CD4-positive, CD25-positive, alpha-beta regulatory T cell (primary cell): ENCODE results near the gene SLC24A3. TPM values are rescaled to one million over a fixed set of nuclear protein-coding genes. Genes with fewer than 3 reads are reported as not detected.

ENCODE experiments used
- ATAC-seq, 2 donors: fragments of 150-1000 bp; cut with Tn5 transposase; one replicate each; pipeline ENCODE4 v1.10.0; 2021; ENCODE audit warnings: low read depth in 2 of 2, moderate number of reproducible peaks in 2 of 2, moderate library complexity in 1 of 2
- DNase-seq, 3 donors: peaks; one replicate each; pipeline versions ENCODE4 v3.0.0 to v3.0.0-alpha.2; 2012 to 2022; ENCODE audit warnings: mixed read lengths in 1 of 3
- H3K27ac ChIP-seq: one replicate; pipeline ENCODE4 v1.7.0; 2013; ENCODE audit warnings: mild to moderate bottlenecking, low read length; ENCODE audit not compliant: insufficient read depth, poor library complexity, severe bottlenecking
- H3K27me3 ChIP-seq: one replicate; pipeline ENCODE4 v1.7.0; 2013; ENCODE audit warnings: low read length; ENCODE audit not compliant: control insufficient read depth, insufficient read depth
- H3K36me3 ChIP-seq: one replicate; pipeline ENCODE4 v1.7.0; 2013; ENCODE audit warnings: mild to moderate bottlenecking, low read length, moderate library complexity; ENCODE audit not compliant: control insufficient read depth, insufficient read depth
- H3K4me1 ChIP-seq: 2 replicates; pipeline ENCODE4 v1.7.0; 2013; ENCODE audit warnings: mild to moderate bottlenecking, low read length; ENCODE audit not compliant: insufficient read depth, control insufficient read depth, poor library complexity, severe bottlenecking
- H3K4me3 ChIP-seq: one replicate; pipeline ENCODE4 v1.7.0; 2013; ENCODE audit warnings: low read depth, mild to moderate bottlenecking, low read length, moderate library complexity
- H3K9me3 ChIP-seq, 2 experiments: 1 replicate in 1 of 2; 2 replicates in 1 of 2; pipeline ENCODE4 v1.7.0; 2013; ENCODE audit warnings: low read length in 2 of 2, mild to moderate bottlenecking in 1 of 2, moderate library complexity in 1 of 2; ENCODE audit not compliant: control insufficient read depth in 2 of 2
- H3K27ac Mint-ChIP-seq, 3 donors: one replicate each; pipeline ENCODE4 v1.8.0; 2020 to 2022; ENCODE audit warnings: mild to moderate bottlenecking in 3 of 3, mixed read lengths in 3 of 3, moderate library complexity in 2 of 3
- H3K27me3 Mint-ChIP-seq: one replicate; pipeline ENCODE4 v1.8.0; 2022; ENCODE audit warnings: mild to moderate bottlenecking, mixed read lengths
- H3K36me3 Mint-ChIP-seq: one replicate; pipeline ENCODE4 v1.8.0; 2020; ENCODE audit warnings: mixed read lengths
- H3K4me1 Mint-ChIP-seq, 4 donors: one replicate each; pipeline ENCODE4 v1.8.0; 2020 to 2022; ENCODE audit warnings: mixed read lengths in 4 of 4, mild to moderate bottlenecking in 1 of 4
- H3K4me3 Mint-ChIP-seq, 4 donors: one replicate each; pipeline ENCODE4 v1.8.0; 2020 to 2022; ENCODE audit warnings: mild to moderate bottlenecking in 4 of 4, mixed read lengths in 4 of 4, moderate library complexity in 3 of 4
- H3K9me3 Mint-ChIP-seq, 7 donors: one replicate each; pipeline ENCODE4 v1.8.0; 2020 to 2022; ENCODE audit warnings: mixed read lengths in 7 of 7, mild to moderate bottlenecking in 3 of 7, moderate library complexity in 2 of 7
- polyA plus RNA-seq, 4 donors: library from polyadenylated mRNA; unstranded; fragments of 300-500 nt; fragmentation: Illumina TruSeq; gene quantifications; one replicate each; pipeline ENCODE4 v1.2.3, GENCODE V29; 2021
- total RNA-seq: library from RNA; stranded (reverse); gene quantifications from one replicate; pipeline ENCODE4 v1.2.3, GENCODE V29; 2022

Gene SLC24A3
- total and polyA plus RNA-seq, 5 donors from 2014 or later, result 0.25 TPM; not detected in 4

DNA sequence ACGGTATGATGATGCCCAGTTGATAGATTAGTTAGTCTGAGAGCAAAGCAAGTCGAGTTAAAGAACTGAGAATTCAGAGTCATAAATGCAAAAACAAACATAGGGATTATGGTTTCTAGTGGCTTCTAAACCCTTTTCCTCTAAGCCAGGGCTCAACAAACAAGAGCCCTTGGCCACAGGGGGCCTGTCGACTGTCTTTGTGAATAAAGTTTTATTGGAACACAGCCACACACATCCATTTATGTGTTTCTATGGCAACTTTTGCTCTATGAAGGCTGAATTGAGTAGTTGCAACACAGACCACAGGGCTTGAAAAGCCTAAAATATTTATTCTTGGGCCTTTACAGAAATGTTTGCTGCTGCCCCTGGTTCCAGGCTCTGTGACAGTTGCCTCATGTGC, 76.2 kb downstream of the SLC24A3 start:
- H3K4me1 ChIP-seq, result no peaks in the 10 kb centered on the region
- H3K4me1 Mint-ChIP-seq, result no peaks in the 10 kb centered on the region
- no peaks in the 10 kb centered on the region for H3K36me3 ChIP-seq
- H3K9me3 ChIP-seq, result peaks cover 0 to 2% of the 10 kb centered on the region in 2 experiments
- DNase-seq (no peak), ATAC-seq (no peak)
- no peak overlapping the region for H3K27ac ChIP-seq
- no peak overlapping the region for H3K4me3 Mint-ChIP-seq
- H3K27me3 ChIP-seq, result no peaks in the 10 kb centered on the region
- no peak overlapping the region for H3K4me3 ChIP-seq
- H3K36me3 Mint-ChIP-seq, result no peaks in the 10 kb centered on the region
- H3K27ac Mint-ChIP-seq, result no peak overlapping the region
- no peaks in the 10 kb centered on the region for H3K27me3 Mint-ChIP-seq
- H3K9me3 Mint-ChIP-seq, result no peaks in the 10 kb centered on the region

DNA sequence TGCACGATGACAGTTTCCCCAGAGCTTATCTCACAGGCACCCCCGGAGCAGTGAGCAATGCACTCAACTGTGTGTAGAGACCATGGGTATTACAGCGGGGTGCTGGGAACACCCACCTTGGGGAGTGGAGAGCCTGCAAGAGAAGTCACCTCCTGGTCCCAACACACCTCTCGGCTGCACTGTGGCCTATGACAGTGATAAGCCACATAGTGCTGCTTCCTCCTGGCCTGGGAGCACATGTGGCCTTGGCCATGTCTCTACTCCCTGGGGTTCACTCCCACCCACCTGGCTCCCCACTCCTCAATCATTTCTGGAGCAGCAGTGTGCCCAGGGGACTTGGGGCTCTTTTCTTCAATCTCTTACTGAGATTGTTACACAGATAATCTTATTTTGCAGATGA, 77.0 kb downstream of the SLC24A3 start:
- no peak overlapping the region for H3K27ac Mint-ChIP-seq
- H3K36me3 Mint-ChIP-seq, result no peaks in the 10 kb centered on the region
- H3K4me3 ChIP-seq, result no peak overlapping the region
- no peaks in the 10 kb centered on the region for H3K36me3 ChIP-seq
- DNase-seq, result no peak
- H3K9me3 ChIP-seq, result peaks cover 0 to 2% of the 10 kb centered on the region in 2 experiments
- ATAC-seq, result no peak
- H3K27me3 Mint-ChIP-seq, result no peaks in the 10 kb centered on the region
- no peak overlapping the region for H3K4me3 Mint-ChIP-seq
- H3K4me1 ChIP-seq, result no peaks in the 10 kb centered on the region
- no peak overlapping the region for H3K27ac ChIP-seq
- no peaks in the 10 kb centered on the region for H3K9me3 Mint-ChIP-seq
- H3K27me3 ChIP-seq, result no peaks in the 10 kb centered on the region
- no peaks in the 10 kb centered on the region for H3K4me1 Mint-ChIP-seq

DNA sequence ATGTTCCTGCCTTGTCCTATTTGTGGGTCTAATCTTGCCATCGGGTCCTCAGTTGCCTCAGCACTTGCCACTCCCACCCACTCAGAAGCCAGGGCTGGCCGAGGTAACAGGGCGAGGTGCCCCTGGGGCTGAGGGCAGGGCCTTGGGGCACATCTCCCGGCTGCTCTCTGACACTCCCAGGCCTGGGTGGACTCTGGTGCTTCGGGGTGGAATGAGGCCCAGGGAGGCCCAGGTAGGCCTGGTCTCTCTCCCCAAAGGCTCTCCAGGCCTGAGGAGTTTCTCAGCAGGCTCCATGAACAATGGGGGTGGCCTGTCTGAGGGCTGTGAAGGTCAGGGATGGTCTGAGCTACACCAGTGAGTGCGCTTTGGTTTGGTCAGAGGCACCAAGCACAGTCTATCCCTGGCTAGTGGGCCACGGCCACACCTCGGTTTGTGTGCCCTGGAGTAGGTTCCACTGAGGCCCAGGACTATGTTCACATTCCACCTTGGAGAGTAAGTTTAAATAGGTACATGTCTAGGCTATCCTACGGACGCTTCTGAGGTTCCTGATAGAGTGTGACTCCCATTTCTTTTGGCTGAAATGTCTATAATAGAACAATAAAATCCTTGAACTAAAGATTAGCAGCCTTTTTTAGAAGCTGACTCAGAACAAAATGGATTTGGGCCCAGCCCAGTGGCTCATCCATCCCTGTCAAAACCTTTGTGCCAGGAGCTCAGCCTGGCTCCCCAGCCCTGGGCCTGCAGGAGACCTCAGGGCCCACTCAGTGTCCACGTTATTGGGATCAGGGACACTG, 78.8 kb downstream of the SLC24A3 start:
- H3K4me1 ChIP-seq, result no peaks in the 10 kb centered on the region
- Mint-ChIP-seq H3K9me3 (peaks cover 0 to under 1% (median 0%) of the 10 kb centered on the region in 7 donors), H3K27me3 (no peaks in the 10 kb centered on the region), H3K27ac (no peak overlapping the region), H3K4me1 (no peaks in the 10 kb centered on the region), H3K4me3 (no peak overlapping the region), H3K36me3 (no peaks in the 10 kb centered on the region)
- no peak for ATAC-seq
- no peak for DNase-seq
- no peak overlapping the region for H3K27ac ChIP-seq
- H3K36me3 ChIP-seq, result no peaks in the 10 kb centered on the region
- no peak overlapping the region for H3K4me3 ChIP-seq
- H3K27me3 ChIP-seq, result no peaks in the 10 kb centered on the region
- H3K9me3 ChIP-seq, result peaks cover 0 to 2% of the 10 kb centered on the region in 2 experiments

DNA sequence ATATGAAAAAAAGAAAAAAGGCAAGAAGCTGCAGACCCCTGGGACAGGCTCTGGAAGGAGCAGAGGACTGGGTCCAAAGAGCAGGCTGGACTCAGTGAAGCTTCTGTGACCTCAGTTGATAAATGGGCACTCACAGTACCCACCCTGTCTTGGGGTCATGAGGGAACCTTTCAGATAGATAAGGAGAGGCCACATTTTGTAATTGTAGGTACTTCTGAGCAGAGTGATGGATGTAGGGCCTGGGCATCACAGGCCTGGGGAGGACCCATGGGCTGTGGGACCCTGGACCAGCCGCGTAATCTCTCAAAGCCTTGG, 79.3 kb downstream of the SLC24A3 start:
- no peak overlapping the region for H3K4me3 ChIP-seq
- H3K27me3 Mint-ChIP-seq, result no peaks in the 10 kb centered on the region
- no peak overlapping the region for H3K27ac Mint-ChIP-seq
- ATAC-seq, result no peak
- H3K4me3 Mint-ChIP-seq, result no peak overlapping the region
- no peaks in the 10 kb centered on the region for H3K36me3 Mint-ChIP-seq
- no peaks in the 10 kb centered on the region for H3K36me3 ChIP-seq
- peaks cover 0 to 2% (median 0%) of the 10 kb centered on the region in 7 donors for H3K9me3 Mint-ChIP-seq
- H3K4me1 ChIP-seq, result no peaks in the 10 kb centered on the region
- H3K4me1 Mint-ChIP-seq, result no peaks in the 10 kb centered on the region
- no peaks in the 10 kb centered on the region for H3K27me3 ChIP-seq
- DNase-seq, result no peak
- peaks cover 0 to 2% of the 10 kb centered on the region in 2 experiments for H3K9me3 ChIP-seq
- no peak overlapping the region for H3K27ac ChIP-seq

DNA sequence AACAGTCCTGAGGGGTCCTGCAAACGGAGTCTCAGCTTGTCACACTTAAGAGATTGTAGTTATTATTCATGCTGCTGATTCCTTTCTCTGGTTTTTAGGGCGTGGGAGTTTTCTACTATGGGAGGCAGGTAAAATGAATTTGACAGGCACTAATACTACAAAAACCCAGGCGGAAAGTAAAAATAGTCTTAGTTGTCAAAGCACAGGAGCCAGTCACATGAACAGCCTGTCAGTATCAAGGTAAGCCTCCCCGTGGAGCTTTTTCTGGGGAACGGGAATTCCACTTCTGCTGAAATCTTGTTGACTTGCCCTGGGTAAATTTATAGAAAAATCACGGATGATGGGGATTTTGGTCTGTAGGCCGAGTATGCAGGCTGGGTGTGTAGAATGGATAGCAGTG, 79.8 kb downstream of the SLC24A3 start:
- Mint-ChIP-seq H3K27me3 (no peaks in the 10 kb centered on the region), H3K36me3 (no peaks in the 10 kb centered on the region), H3K4me1 (no peaks in the 10 kb centered on the region), H3K4me3 (no peak overlapping the region), H3K27ac (no peak overlapping the region), H3K9me3 (peaks cover 0 to 2% (median 0%) of the 10 kb centered on the region in 7 donors)
- Histone ChIP-seq H3K36me3 (no peaks in the 10 kb centered on the region), H3K27me3 (no peaks in the 10 kb centered on the region), H3K4me3 (no peak overlapping the region), H3K4me1 (no peaks in the 10 kb centered on the region), H3K9me3 (no peaks in the 10 kb centered on the region), H3K27ac (no peak overlapping the region)
- DNase-seq, result no peak
- no peak for ATAC-seq

DNA sequence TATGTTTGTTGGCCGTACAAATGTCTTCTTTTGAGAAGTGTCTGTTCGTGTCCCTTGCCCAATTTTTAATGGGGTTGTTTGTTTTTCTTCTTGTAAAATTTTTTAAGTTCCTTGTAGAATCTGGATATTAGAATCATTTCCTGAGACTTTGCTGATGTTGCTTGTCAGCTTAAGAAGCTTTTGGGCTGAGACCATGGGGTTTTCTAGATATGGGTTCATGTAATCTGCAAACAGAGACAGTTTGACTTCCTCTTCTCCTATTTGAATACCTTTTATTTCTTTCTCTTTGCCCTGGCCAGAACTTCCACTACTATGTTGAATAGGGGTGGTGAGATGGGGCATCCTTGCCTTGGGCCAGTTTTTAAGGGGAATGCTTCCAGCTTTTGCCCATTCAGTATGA, 82.6 kb downstream of the SLC24A3 start:
- Histone ChIP-seq H3K4me3 (no peak overlapping the region), H3K36me3 (no peaks in the 10 kb centered on the region), H3K4me1 (no peaks in the 10 kb centered on the region), H3K27me3 (no peaks in the 10 kb centered on the region), H3K27ac (no peak overlapping the region), H3K9me3 (no peaks in the 10 kb centered on the region)
- Mint-ChIP-seq H3K4me3 (no peak overlapping the region), H3K27ac (no peak overlapping the region), H3K9me3 (peaks cover 0 to 2% (median 2%) of the 10 kb centered on the region in 7 donors), H3K27me3 (no peaks in the 10 kb centered on the region), H3K36me3 (no peaks in the 10 kb centered on the region), H3K4me1 (no peaks in the 10 kb centered on the region)
- DNase-seq (no peak), ATAC-seq (no peak)

DNA sequence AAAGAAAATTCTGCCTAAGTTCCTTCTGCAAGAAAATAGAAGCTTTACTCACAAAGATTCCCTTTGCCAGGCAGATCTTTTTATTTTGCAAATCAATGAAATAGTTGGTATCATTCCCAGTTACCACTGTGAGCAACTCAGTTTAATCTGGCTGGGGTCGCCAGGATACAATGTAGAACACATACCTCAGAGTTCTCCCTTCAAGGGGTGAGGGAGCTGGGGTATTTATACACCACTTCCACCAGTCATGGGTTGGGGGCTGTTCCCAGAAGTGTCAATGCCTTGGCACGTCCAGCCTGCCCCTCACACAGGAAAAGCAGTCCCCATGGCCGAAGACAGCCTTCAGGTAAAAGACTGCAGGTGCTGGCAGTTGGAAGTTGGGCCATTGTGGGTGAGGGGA, 86.2 kb downstream of the SLC24A3 start:
- Mint-ChIP-seq H3K4me3 (no peak overlapping the region), H3K27me3 (no peaks in the 10 kb centered on the region), H3K36me3 (no peaks in the 10 kb centered on the region), H3K4me1 (no peaks in the 10 kb centered on the region), H3K27ac (no peak overlapping the region), H3K9me3 (peaks cover 0 to 8% (median 2%) of the 10 kb centered on the region in 7 donors)
- DNase-seq (no peak), ATAC-seq (no peak)
- Histone ChIP-seq H3K27ac (no peak overlapping the region), H3K4me3 (no peak overlapping the region), H3K4me1 (no peaks in the 10 kb centered on the region), H3K27me3 (no peaks in the 10 kb centered on the region), H3K9me3 (peaks cover 0 to 1% of the 10 kb centered on the region in 2 experiments), H3K36me3 (no peaks in the 10 kb centered on the region)

DNA sequence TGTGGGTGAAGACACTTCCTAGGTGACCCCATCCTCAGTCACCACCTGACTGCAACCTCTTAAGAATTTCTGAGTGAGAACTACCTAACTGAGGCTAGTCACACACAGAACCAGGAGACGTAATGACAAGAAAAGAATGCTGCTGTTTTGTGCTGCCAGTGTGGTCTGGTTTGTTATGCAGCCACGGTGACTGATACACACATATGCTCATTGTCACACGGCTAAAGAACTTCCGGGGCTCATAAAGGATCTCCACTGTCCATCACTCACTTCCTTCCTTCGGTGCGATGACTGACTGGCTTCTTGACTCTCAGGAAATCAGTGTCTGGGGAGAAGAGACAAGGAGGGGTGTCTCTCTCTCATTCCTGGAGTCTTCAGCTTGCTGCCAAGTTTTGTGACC, 88.0 kb downstream of the SLC24A3 start:
- no peaks in the 10 kb centered on the region for H3K36me3 Mint-ChIP-seq
- H3K27ac Mint-ChIP-seq, result no peak overlapping the region

More for the DNA sequence above, 88.0 kb downstream of the SLC24A3 start:
- H3K27me3 Mint-ChIP-seq, result no peaks in the 10 kb centered on the region
- H3K27me3 ChIP-seq, result no peaks in the 10 kb centered on the region
- no peaks in the 10 kb centered on the region for H3K4me1 ChIP-seq
- H3K9me3 ChIP-seq, result peaks cover 0 to 1% of the 10 kb centered on the region in 2 experiments
- H3K27ac ChIP-seq, result no peak overlapping the region
- H3K4me3 Mint-ChIP-seq, result no peak overlapping the region
- no peak overlapping the region for H3K4me3 ChIP-seq
- H3K4me1 Mint-ChIP-seq, result no peaks in the 10 kb centered on the region
- no peak for ATAC-seq
- no peaks in the 10 kb centered on the region for H3K36me3 ChIP-seq
- peaks cover 0 to 8% (median 2%) of the 10 kb centered on the region in 7 donors for H3K9me3 Mint-ChIP-seq
- DNase-seq, result no peak
